Endothelial cell of umbilical vein (primary cell): Measurements from ENCODE around the gene PBXIP1. TPM values are rescaled to one million over a fixed set of nuclear protein-coding genes. Genes with fewer than 3 reads are reported as not detected.

ENCODE experiments used
- BruUV-seq: library from RNA; stranded (reverse); fragments of 400-500 nt; replicated peaks from 2 replicates; lab custom pipeline; 2021; lab: Mats Ljungman, UMichigan
- CTCF ChIA-PET: fragments of 300-600, 350-600 bp; sonication (Branson Sonifier 250); formaldehyde crosslinking; loops from one replicate; lab custom pipeline; 2021; ENCODE audit warnings: antibody characterized with exemption, inconsistent platforms; lab: Charles Lee
- POLR2A ChIA-PET: fragments of 300-600, 350-600 bp; sonication (Branson Sonifier 250); formaldehyde crosslinking; loops from one replicate; lab custom pipeline; 2021; ENCODE audit warnings: antibody characterized with exemption, inconsistent platforms; lab: Charles Lee
- DNase-seq: peaks from one replicate; pipeline ENCODE4 v3.0.0-alpha.2; 2011; ENCODE audit warnings: low read depth, low spot score
- FAIRE-seq: peaks from 2 replicates; lab custom pipeline; 2011; peaks lifted over from hg19 to GRCh38; lab: Jason Lieb, UNC
- H2AFZ ChIP-seq: 2 replicates; pipeline ENCODE4 v1.6.0; 2012; ENCODE audit warnings: low read depth, low read length, control low read depth, inconsistent platforms
- H3K27ac ChIP-seq: 2 replicates; pipeline ENCODE4 v1.5.1; 2011; ENCODE audit warnings: low read depth, mild to moderate bottlenecking, control low read depth, low read length, moderate library complexity; ENCODE audit not compliant: insufficient read depth
- H3K27me3 ChIP-seq, 2 experiments: 2 replicates each; pipeline versions ENCODE4 v1.6.0 to v1.6.1; 2011; ENCODE audit warnings: low read length in 2 of 2, mixed read lengths in 1 of 2; ENCODE audit not compliant: control insufficient read depth in 2 of 2, insufficient read depth in 2 of 2
- H3K36me3 ChIP-seq, 2 experiments: 2 replicates in 1 of 2; 3 replicates in 1 of 2; pipeline ENCODE4 v1.5.1; 2011; ENCODE audit warnings: low read length in 2 of 2, mild to moderate bottlenecking in 1 of 2, moderate library complexity in 1 of 2; ENCODE audit not compliant: control insufficient read depth in 2 of 2, insufficient read depth in 2 of 2; ENCODE audit errors: extremely low read depth in 1 of 2
- H3K4me1 ChIP-seq: 3 replicates; pipeline ENCODE4 v1.5.1; 2011; ENCODE audit warnings: mild to moderate bottlenecking, low read length; ENCODE audit not compliant: control insufficient read depth, insufficient read depth; ENCODE audit errors: extremely low read depth
- H3K4me2 ChIP-seq: 2 replicates; pipeline ENCODE4 v1.6.1; 2011; ENCODE audit warnings: low read length, control low read depth, mixed read lengths; ENCODE audit not compliant: insufficient read depth
- H3K4me3 ChIP-seq, 3 experiments: fragments of 200-600 bp in 1 of 3; sonication (generic), shearing (Covaris generic) in 1 of 3; replicated peaks in 1 of 3; 2 replicates each; pipeline ENCODE4 v1.5.1; 2011 to 2016; ENCODE audit warnings: control low read depth in 3 of 3, low read length in 3 of 3, mild to moderate bottlenecking in 2 of 3, inconsistent platforms in 1 of 3, low read depth in 1 of 3, moderate library complexity in 1 of 3; ENCODE audit not compliant: insufficient read depth in 1 of 3
- H3K79me2 ChIP-seq: 2 replicates; pipeline ENCODE4 v1.6.0; 2012; ENCODE audit warnings: low read length, inconsistent platforms; ENCODE audit not compliant: control insufficient read depth, insufficient read depth
- H3K9ac ChIP-seq: replicated peaks from 2 replicates; pipeline ENCODE3; 2011; ENCODE audit warnings: low read length, control low read depth; ENCODE audit not compliant: insufficient read depth; ENCODE audit errors: extremely low read depth
- H3K9me1 ChIP-seq: replicated peaks from 3 replicates; pipeline ENCODE4 v1.6.0; 2011; ENCODE audit warnings: mild to moderate bottlenecking, low read length; ENCODE audit not compliant: control insufficient read depth, insufficient read depth; ENCODE audit errors: extremely low read depth
- H3K9me3 ChIP-seq: replicated peaks from 2 replicates; pipeline ENCODE4 v1.5.1; 2012; ENCODE audit warnings: low read length, inconsistent platforms; ENCODE audit not compliant: control insufficient read depth, insufficient read depth
- H4K20me1 ChIP-seq: replicated peaks from 2 replicates; pipeline ENCODE3; 2011; ENCODE audit warnings: mild to moderate bottlenecking, low read length; ENCODE audit not compliant: control insufficient read depth, insufficient read depth; ENCODE audit errors: extremely low read depth
- EZH2 ChIP-seq: IDR thresholded peaks from 2 replicates; pipeline ENCODE4 v1.6.1; 2012; ENCODE audit warnings: borderline replicate concordance, low read depth, mild to moderate bottlenecking, moderate library complexity, low read length, inconsistent platforms; ENCODE audit not compliant: severe bottlenecking
- FOS ChIP-seq: IDR thresholded peaks from 2 replicates; pipeline ENCODE4 v1.6.1; 2011; ENCODE audit warnings: mild to moderate bottlenecking, low read length, moderate library complexity, borderline replicate concordance; ENCODE audit not compliant: insufficient read depth
- GATA2 ChIP-seq: IDR thresholded peaks from 2 replicates; pipeline ENCODE4 v1.7.0; 2011; ENCODE audit warnings: low read depth, mild to moderate bottlenecking, moderate library complexity, mixed read lengths, low read length; ENCODE audit not compliant: insufficient read length, insufficient read depth
- JUN ChIP-seq: IDR thresholded peaks from 2 replicates; pipeline ENCODE4 v1.6.1; 2011; ENCODE audit warnings: borderline replicate concordance, low read depth; ENCODE audit not compliant: insufficient read length, insufficient read depth
- MYC ChIP-seq: IDR thresholded peaks from one replicate; pipeline ENCODE4 v1.6.1; 2011; ENCODE audit warnings: mild to moderate bottlenecking, low read depth, low read length
- POLR2A ChIP-seq: IDR thresholded peaks from 2 replicates; pipeline ENCODE4 v1.6.1; 2012; ENCODE audit warnings: low read depth, mild to moderate bottlenecking, control low read depth, low read length
- POLR2AphosphoS5 ChIP-seq: IDR thresholded peaks from 2 replicates; pipeline ENCODE4 v1.6.1; 2012; ENCODE audit warnings: low read depth, mild to moderate bottlenecking, control low read depth, low read length, moderate library complexity; ENCODE audit not compliant: insufficient read depth
- dilution Hi-C: fragments of 300-500 bp; cut with MboI; formaldehyde crosslinking; loops from one replicate; pipeline ENCODE4 v1.15.0; 2019; ENCODE audit warnings: low sequenced_read_pairs; ENCODE audit not compliant: extremely low pct_ligation_motif_present
- intact Hi-C: fragments of 100-400 bp; cut with micrococcal nuclease; formaldehyde crosslinking; loops from one replicate; pipeline ENCODE4 v1.10.0; 2022
- polyA plus RNA-seq, 4 experiments: library from polyadenylated mRNA; depleted of rRNA in 3 of 4; stranded (reverse) in 3 of 4; unstranded in 1 of 4; fragments of >200 nt; gene quantifications; 2 replicates each; pipeline versions ENCODE4 v1.2.1 to v1.2.3, GENCODE V29; 2011 to 2012; ENCODE audit warnings: missing spikeins in 1 of 4
- total RNA-seq: library from RNA; stranded (reverse); gene quantifications from 2 replicates; pipeline ENCODE4 v1.2.3, GENCODE V29; 2021
- TF ChIP-seq, protein P1 (sequence below), 2 donors: IDR thresholded peaks; 1 replicate in 1 of 2; 2 replicates in 1 of 2; pipeline ENCODE4 v1.5.1; 2011; ENCODE audit warnings: low read length in 2 of 2, mild to moderate bottlenecking in 2 of 2, moderate library complexity in 2 of 2, control low read depth in 1 of 2, inconsistent platforms in 1 of 2, low read depth in 1 of 2; ENCODE audit not compliant: insufficient read depth in 1 of 2; ENCODE audit errors: extremely low read depth in 1 of 2
- TF ChIP-seq, protein P2 (sequence below): IDR thresholded peaks from 2 replicates; pipeline ENCODE4 v1.6.1; 2011; ENCODE audit not compliant: insufficient read depth, insufficient read length

Gene PBXIP1
- total and polyA plus RNA-seq, 2 donors (not counting 3 experiments of a cell fraction or from before 2014, with no cell fraction given): 49.4 to 54.7 TPM

DNA sequence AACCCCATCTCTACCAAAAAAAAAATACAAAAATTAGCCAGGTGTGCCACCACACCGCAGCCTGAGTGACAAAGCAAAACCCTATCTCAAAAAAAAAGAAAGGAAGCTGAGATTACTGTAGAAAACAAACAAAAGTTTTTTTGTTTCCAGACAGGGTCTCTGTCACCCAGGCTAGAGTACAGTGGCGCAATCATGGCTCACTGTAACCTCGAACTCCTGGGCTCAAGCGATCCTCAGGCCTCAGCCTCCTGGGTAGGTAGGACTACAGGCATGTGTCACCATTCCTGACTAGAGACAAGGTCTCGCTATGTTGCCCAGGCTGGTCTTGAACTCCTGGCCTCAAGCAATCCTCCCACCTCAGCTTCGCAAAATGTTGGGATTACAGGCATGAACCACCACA is 8.5 kb upstream of the PBXIP1 start:
- Histone ChIP-seq H3K9me3 (no peaks in the 10 kb centered on the region), H3K4me3 (no peak overlapping the region), H2AFZ (no peak overlapping the region), H3K27ac (no peak overlapping the region), H3K4me2 (no peak overlapping the region), H3K9me1 (no peaks in the 10 kb centered on the region), H4K20me1 (no peaks in the 10 kb centered on the region), H3K27me3 (no peaks in the 10 kb centered on the region), H3K4me1 (peaks cover 55% of the 10 kb centered on the region), H3K9ac (no peak overlapping the region), H3K79me2 (peaks cover 55% of the 10 kb centered on the region), H3K36me3 (peaks cover 19 to 39% of the 10 kb centered on the region in 2 experiments)
- BruUV-seq: no TSS peak
- DNase-seq (no peak), FAIRE-seq (no peak)
- intact Hi-C loops: no loop called here
- TF ChIP-seq POLR2A: no peak
- no peak for TF ChIP-seq MYC
- TF ChIP-seq POLR2AphosphoS5: no peak
- TF ChIP-seq, protein P1, sequence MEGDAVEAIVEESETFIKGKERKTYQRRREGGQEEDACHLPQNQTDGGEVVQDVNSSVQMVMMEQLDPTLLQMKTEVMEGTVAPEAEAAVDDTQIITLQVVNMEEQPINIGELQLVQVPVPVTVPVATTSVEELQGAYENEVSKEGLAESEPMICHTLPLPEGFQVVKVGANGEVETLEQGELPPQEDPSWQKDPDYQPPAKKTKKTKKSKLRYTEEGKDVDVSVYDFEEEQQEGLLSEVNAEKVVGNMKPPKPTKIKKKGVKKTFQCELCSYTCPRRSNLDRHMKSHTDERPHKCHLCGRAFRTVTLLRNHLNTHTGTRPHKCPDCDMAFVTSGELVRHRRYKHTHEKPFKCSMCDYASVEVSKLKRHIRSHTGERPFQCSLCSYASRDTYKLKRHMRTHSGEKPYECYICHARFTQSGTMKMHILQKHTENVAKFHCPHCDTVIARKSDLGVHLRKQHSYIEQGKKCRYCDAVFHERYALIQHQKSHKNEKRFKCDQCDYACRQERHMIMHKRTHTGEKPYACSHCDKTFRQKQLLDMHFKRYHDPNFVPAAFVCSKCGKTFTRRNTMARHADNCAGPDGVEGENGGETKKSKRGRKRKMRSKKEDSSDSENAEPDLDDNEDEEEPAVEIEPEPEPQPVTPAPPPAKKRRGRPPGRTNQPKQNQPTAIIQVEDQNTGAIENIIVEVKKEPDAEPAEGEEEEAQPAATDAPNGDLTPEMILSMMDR (IDR thresholded peaks at IDR 0.05; ENCODE audit: extremely low read depth in 1 of 2, insufficient read depth in 1 of 2, low read depth in 1 of 2, low read length in 2 of 2): no peak
- no peak for TF ChIP-seq GATA2
- TF ChIP-seq JUN: no peak
- TF ChIP-seq, protein P2, sequence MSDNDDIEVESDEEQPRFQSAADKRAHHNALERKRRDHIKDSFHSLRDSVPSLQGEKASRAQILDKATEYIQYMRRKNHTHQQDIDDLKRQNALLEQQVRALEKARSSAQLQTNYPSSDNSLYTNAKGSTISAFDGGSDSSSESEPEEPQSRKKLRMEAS: no peak
- TF ChIP-seq EZH2: no peak
- TF ChIP-seq FOS: no peak
- dilution Hi-C loops: no loop called here
- CTCF ChIA-PET: interaction anchor here (1.9 to 4.0 kb wide), 2 partner anchors 30 to 53 kb away, joined by 7 to 48 read pairs; partner anchors contain the start of gene LENEP
- POLR2A ChIA-PET: interaction anchor here (1.9 kb wide), 1 partner anchor 9 kb away, joined by 4 read pairs; the partner anchor contains the start of gene PBXIP1
